NCI-H128 (cell line): ENCODE data around the gene DCDC1.
"Not testable (repeated sequence)": the region's sequence is repeated elsewhere in the genome, so short reads cannot be mapped to it uniquely, and the experiment has no call there.

Experiments used
- DNase-seq: peaks from one replicate; lab custom pipeline; 2025; ENCODE audit not compliant: unreplicated experiment; lab: John Stamatoyannopoulos, UW

Gene DCDC1

DNA sequence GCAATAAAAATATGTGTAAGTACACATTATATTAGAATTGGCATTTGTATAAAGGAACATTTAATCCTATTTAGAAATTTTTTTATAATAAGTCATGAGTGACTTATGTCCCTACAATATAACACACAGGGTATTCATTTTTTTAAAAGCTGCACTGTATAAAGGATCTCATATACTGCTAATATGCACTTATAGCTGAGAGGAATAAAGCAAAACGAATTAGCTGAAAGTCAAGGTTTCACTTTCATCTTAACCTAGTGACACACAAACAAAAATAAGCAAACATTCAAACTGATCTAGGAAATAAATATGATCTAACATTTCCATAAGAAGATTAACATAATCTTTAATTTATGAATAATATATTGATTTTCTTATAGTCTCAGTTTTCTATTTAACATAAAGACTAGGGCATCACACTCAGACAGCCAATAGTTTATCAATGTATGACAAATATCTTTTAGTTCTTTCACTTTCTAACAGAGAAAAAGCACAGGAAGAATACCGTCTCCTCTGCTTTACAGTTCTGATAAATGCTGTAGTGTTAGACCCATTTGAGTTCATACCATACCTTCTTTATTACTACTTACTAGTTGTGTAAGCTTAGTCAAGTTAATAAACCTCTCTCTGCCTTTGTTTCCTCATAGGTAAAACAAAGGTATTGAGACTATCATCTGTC is 42.9 kb downstream of the DCDC1 start:
- DNase-seq, result no peak

DNA sequence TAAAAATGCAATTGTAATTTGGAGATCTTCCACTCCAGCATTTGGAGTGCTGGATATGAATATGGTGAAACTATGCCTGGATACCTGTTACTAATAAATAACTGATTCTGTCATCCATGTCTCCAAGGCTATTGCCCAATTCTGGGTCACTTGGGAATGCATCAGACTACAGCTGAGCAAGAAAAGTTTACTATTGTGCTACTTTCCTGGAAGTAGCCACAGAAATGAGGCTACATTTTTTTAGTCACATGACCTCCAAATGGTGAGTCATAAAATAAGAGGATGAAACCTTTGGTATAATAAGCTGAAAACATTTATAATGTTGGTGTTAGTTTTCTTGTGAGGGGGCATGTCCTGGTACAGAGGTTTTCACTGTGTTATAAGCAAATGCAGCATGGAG is 44.4 kb downstream of the DCDC1 start:
- no peak for DNase-seq

DNA sequence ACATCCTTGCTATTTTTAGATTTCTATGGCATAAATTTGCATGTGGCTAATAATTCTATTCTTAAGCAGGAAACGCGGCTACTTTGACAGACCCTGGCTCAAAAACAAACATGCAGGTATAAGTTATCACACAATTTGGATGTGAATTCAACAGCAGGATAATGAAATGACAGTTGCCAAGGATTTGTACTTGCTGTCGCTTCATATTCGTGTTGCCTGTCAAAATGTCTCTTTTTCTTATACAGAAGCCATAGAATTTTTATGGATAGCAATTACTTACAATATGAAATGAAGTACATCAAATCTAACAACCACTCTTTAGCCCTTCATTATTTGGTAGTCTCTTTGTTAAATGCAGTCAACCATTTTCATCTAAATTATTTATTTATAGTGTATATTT is 46.4 kb downstream of the DCDC1 start:
- no peak for DNase-seq

DNA sequence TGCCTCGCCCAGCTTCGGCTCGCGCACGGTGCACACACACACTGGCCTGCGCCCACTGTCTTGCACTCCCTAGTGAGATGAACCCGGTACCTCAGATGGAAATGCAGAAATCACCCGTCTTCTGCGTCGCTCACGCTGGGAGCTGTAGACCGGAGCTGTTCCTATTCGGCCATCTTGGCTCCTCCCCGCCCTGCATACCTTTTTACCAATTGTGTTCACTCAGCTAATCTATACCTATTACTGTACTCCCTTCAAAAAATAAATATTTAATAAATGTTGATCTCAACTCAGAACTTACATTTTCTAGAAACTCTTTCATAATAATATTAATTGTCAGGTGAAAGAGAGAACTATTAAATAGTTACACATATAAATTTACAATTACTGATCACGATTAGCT is 48.0 kb downstream of the DCDC1 start:
- DNase-seq, result not testable (repeated sequence)

DNA sequence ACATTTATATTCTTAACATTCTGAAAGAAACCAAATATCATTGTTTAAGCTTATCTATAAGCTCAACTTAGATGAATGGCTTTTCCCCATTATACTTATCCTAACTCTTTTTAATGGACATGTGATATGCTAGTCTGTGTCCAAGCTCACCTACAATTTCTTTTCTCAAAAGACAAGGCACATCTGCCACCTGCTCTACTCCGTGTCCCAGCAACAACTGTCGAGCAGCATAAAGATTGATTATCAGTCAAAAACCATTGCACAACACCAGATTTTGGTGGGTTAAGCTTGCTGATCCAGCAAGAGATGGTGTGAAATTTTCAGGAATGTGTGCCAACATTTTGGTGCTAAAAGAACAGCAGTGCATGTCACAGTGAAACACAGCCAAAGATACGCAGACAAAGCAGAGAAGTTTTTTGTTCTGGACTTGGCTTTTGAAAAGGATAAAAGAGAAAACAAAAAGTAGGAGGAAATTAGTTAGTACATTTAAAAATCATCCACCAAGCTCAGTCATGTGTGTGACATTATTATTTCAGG is 65.8 kb downstream of the DCDC1 start:
- DNase-seq, result no peak

DNA sequence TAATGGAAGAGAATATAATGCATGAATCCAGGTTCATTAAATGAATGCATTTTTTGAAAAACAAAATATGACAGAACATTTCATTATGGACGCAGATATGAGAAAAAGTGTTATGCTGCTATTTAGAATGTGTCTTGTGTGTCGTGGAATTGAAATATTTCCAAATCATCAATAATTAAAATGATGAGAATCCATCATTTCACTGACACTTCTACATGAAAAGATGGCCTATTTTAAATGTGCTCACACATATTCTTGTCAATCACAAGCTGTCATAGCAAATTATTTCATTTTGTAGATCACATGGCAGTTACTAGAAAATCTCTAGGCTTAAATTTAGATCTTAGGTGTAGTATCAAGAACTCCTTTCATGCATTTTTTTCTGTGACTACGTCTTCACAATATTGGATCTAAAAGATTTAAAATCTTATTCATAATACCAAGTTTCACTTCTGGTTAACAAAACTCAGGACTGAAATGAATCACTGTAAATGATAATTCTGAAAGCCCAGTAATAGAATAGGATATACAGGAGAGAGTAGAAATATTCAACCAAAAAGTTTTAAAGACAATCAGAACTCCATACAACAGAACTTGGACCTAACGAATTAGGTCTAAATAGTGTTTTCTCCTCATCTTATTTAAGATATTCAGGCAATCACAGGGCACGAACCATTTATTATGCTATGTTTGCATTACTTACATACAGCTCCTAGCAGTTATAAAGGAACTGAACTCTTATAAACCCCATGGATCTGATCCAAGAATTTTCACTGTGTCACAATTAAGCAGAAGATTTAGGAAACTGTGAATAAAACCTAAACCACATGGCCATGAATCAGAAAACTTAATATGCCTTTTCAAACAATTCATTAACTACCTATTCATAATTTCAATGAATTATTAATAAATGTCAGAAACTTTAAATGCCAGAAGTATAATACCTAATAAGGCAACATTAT is 67.7 kb downstream of the DCDC1 start:
- DNase-seq, result no peak

DNA sequence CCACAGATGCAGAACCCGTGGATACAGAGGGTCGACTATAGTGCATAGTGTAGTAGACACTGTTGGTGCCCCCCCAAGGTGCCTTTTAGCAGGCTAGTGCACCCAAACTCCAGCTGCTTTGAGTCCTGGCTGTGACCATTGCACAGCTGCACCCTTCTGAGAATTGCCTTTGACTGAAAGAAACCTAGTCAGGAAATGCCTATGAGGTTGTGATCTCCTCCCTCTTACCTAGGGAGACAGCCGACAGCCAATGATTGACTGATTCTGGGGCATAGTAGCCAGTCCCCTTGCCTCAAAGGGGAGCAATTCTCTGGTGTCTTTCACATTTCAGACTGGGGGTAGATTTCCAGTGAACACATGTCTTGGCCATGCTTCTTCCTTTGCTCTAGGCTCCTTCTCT is 74.2 kb downstream of the DCDC1 start:
- DNase-seq, result no peak

DNA sequence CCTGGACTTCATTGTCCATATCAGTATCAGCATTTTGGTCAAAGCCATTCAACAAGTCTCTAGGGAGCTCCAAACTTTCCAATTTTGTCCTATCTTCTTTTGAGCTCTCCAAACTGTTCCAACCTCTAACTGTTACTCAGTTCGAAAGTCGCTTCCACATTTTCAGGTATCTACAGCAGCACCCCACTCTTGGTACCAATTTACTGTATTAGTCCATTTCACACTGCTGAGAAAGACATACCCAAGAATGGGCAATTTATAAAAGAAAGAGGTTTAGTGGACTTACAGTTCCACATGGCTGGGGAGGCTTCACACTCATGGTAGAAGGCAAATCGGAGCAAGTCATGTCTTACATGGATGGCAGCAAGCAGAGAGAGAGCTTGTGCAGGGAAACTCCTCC is 96.0 kb downstream of the DCDC1 start:
- DNase-seq, result not testable (repeated sequence)

DNA sequence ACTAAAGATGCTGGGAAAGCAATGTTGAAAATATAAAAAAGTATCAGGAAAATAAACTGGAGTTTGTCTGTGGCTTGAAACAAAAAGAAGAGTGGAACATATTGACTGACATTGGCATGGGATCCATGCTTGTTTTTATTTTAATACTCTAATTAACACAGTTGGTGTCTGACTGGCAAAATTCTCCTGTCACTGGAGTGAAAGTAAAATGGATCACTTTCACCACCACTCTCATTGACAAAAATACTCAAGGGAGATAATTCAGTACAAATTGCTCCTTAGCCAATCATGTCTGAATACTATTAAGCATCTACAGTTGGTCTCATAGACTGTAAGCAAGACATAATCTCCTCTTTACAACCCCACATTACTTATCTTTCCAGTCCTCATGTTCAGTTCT is 101.8 kb downstream of the DCDC1 start:
- DNase-seq, result no peak

DNA sequence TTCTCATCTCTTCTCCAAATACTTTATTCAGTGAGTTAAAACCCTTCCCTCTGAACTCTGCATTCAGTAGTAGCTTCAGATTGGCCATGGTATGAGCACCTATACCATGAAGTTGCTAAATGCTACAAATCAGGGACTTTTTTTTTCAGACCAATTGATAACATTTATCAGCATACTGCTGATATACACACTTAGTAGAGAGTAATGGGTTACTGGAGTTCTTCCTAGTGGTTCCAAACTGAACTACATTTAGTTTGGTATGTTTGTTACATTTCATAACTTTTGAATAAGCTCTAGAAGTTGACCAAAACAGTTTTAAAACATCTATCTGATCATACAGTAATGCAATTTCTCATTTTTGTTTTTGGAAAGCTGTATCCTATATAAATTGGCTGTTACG is 104.7 kb downstream of the DCDC1 start:
- no peak for DNase-seq

DNA sequence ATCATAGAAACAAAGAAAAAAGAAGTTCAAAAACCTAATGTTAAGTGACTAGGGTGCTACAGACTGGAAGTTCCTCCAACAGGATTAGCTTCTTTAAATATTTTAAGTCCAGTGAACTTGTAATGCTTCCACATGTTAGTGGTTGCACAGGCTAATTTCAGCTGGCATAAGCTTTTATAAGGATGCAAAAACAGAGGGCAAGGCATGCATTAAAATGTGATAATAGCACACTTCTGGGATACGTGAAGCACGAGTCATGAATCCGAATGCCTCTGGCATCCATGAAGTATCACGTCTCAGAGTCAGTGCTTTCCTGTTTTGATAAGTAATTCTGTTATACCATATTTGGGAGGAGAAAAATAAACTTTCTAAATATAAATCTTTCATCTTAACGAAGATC is 106.8 kb downstream of the DCDC1 start:
- no peak for DNase-seq

DNA sequence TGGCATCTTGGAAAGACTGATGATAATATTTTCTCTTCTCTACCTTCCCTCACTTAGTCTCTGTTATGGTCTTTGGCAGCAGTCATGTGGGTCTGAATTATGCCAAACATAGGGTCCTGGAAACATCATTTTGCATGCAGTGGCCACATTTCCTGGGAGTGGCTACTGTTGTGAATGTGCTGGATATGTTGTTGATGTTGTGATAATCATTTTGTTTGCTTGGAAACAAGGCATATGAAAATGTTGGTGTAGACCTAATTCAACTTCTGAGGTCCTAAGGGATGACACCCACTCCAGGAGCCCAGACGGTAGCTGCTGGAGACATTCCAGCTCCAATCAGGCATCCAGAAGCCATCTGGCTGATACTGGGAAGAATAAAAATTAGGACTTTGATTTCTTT is 109.7 kb downstream of the DCDC1 start:
- DNase-seq, result no peak

DNA sequence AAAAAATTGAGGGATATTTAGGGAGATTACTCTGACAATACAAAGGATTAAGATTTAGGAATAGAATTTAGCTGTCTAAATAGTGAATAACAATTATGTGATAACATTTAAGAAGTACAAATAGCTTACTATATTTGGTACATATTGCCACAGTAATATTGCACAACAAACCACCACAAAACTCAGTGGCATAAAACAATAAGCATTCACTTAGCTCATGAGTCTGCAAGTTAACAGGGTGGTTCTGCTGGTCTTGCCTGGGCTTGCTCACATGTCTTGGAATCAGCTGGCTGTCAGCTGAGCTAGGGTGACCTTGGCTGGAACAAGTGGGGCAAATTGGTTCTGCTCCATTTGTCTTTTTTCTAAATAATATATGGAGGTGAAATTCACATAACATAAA is 115.1 kb downstream of the DCDC1 start:
- DNase-seq, result no peak

DNA sequence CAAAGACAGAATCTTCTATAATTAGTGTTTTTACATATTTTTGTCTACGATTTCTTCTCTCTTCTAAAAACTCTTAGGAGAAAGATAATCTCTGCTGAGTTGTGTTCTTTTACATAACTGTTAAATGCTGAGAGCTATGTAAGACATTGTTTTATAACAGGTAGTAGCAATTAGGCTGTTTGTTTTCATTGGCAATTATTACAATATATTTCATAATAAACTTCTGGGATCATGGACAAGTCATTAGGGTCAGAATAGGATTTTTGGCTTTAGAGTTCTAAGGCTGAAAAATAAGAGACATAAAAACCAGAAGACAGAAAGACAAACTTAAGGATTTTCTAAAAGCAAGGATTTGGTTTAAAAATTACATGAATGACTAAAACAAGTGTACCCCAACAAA is 120.8 kb downstream of the DCDC1 start:
- no peak for DNase-seq

DNA sequence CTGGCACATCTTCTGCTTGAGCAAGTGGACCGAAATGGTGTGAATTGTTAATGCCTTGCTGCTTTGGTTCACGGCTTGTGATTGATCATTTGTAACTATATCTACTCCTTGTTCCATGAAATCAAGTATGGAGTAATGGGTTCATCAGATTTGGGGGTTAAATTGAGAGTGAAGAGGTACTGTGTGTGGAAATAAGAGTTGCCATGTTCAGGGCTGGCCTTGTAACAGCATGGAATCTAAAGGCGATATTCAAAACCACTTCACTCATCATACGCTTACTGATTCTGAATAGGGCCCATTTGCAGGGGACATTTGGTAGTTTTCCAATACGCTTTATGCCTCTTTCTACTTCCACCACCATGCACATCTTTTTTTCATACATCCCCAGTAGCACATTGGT is 122.2 kb downstream of the DCDC1 start:
- DNase-seq, result no peak

DNA sequence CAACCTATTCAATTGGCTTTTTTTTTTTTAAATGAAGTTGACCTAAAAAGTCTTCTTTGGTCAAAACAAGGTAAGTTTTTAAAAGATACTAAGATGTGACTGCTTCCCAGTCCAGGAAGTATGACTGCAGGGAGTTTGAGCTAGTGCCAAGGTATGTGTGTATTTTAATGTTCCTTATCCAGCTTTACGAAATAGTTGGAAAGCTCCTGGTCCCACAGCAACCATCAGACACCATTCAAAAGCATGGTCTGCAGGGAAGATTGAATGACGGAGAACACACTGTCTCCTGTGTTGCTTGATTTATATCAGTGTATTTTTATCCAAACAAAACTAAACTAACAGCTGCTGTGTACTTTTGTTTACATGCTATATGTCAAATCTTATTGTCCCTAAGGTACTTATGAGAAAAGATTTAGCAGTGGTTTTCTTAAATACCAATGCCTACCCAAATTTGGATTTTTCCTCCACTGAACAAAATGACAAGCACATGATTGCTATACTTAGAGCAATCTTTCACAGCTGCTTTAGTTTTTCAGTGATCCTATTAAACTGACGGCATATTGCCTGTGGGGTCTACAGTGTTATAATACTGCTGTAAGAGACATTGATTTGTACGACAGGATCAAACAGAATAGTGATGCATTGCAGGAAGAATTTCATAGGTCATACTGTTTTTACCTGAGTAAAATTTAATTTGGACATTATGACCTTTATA is 122.9 kb downstream of the DCDC1 start:
- no peak for DNase-seq

DNA sequence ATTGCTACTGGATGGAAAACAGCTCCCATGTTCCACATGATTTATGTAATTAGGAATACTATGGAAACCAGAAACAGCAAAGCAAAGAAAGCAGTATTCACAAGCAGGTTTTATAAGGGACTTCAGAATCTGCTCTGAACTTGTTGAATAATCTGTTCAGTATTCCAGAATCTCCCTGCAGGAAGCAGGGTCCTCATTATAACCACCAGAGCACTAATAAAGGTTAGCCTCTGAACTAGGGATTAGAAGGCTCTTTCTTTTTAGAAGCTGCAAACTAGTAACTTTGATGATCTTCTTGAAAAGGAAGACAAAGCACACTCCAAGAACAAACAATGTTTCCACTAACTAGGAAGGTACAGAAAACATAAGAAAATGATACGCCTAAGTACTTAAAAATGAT is 125.8 kb downstream of the DCDC1 start:
- DNase-seq, result no peak

DNA sequence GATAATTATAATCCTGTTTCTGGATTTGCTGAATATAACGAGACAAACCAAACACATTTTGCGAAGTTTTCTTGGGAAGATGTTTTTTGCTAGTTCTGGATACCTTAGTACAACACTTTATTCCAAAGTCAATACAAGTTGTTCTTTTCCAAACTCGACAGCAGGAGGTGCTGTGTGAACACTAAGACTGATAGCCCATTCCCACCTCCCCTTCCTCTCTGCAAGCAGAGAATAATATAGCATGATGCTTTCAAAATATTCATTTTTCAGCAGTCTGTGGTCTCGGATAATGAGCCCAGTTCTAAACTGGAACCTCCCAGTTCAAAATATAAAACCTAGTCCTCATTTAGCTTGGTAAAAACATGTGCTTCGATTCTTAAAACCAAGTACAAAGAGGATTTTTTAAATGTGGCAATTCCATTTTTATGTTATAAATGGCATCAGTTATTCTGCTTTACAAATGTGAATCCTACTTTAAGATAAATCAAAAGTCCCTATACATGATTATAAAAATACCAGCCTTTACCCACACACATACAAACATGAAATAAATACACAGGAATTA is 129.1 kb downstream of the DCDC1 start:
- no peak for DNase-seq

DNA sequence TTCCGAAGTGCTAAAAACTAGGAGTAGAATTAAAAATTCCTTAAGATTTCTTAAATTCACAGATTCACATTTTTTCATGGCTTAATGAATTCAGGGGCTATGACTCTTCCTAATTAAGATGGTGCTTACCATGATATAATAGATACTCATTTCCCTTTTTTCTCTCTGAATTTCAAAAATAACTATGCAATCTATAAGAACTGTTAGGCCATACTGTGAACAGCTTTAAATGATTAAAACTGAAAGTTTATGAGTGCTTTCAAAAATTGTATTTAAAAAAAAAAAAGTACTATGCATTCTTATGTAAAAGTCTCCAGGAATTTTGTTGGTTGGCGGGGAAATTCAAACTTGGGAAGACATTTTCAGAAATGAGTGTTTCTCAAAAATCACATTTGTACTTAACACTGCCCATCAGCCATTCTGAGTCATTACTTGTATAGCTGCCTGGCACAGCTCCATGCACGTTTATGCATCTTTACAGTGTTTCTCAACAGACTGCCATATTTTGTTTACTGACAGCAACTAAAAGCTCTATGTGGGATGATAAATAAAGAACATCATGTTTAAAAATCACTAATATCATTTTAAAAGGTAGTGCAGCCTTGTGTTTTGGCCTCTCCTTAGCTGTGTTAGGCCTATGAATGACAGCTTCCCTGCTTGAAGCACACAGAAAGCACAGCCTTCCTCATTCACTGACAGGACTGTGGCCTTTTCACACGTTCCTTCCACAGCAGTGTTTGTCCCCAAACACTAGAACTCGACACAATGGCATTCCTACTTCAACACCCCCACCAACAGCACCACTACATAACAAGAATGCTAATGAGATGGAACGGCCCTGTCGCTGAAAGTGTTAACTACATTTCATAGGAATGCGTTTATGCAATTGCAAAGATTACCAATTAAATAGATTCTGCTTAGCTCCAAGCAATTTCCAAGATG is 131.4 kb downstream of the DCDC1 start:
- DNase-seq, result no peak

DNA sequence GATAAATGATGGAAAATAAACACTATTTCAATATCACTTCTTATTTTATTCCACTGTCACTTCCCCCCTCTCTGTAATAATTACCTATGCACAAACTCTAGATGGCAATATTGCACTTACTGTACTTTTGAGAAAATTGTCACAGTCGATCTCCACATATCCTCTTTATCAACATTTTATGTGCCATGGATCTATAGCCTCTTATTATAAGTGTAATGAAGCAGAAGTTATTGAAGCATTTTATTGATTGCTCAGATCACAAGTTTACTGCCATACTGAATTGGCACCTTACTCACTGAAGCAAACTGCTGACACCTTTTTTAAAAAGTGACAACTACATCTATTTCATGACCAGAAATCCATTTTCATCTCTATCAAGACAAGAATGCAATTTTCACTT is 133.4 kb downstream of the DCDC1 start:
- DNase-seq, result no peak
